HUES6 (cell line): ENCODE measurements around the gene TFAP2E.

Experiments used
- H3K27ac ChIP-seq: 2 replicates; pipeline ENCODE4 v1.7.0; 2013; ENCODE audit warnings: low read depth, mild to moderate bottlenecking, low read length, inconsistent platforms
- H3K27me3 ChIP-seq: 2 replicates; pipeline ENCODE4 v1.6.1; 2013; ENCODE audit warnings: low read length; ENCODE audit not compliant: control insufficient read depth, insufficient read depth
- H3K36me3 ChIP-seq: 2 replicates; pipeline ENCODE4 v1.6.1; 2013; ENCODE audit warnings: low read length; ENCODE audit not compliant: control insufficient read depth, insufficient read depth
- H3K4me1 ChIP-seq: 2 replicates; pipeline ENCODE4 v1.6.1; 2013; ENCODE audit warnings: low read length; ENCODE audit not compliant: control insufficient read depth, insufficient read depth
- H3K4me3 ChIP-seq: 2 replicates; pipeline ENCODE4 v1.5.1; 2013; ENCODE audit warnings: low read depth, low read length
- H3K9ac ChIP-seq: one replicate; pipeline ENCODE4 v1.6.1; 2013; ENCODE audit warnings: mild to moderate bottlenecking, low read length
- H3K9me3 ChIP-seq: 2 replicates; pipeline ENCODE4 v1.6.1; 2013; ENCODE audit warnings: low read depth, low read length; ENCODE audit not compliant: control insufficient read depth, insufficient read depth

TFAP2E gene

DNA sequence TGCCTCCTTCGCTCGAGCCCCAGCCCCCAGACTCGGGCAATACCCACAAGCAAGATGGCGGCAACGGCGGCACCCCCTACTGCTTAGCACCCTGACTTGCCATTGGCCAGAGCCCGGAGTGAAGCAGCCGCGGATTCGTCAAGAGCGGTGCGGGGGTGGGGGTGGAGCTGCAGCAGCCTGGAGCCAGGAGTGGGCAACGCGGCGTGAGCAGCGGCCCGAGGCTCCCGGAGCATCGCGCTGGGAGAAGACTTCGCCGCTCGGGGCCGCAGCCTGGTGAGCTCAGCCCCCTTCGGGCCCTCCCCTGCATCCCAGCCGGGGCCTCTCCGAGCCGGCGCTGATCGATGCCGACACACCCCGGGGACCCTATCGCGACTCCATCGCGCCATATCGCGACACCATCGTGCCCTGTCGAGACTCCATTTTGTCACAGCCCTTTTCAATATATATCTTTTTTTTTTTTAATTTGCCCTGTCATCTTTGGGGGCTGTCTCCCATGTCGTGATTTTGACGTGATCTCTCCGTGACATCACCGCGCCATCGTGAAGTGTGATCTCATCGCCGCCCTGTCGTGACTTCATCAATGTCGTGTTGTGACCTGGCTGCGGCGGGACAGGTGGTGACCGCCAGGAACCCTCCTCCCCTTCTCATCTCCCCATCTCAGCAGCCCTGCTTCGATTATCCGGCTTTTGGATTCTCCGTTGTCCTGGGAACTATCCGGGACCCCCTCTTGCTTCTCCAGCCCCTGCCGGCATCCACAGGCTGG is 15.3 kb upstream of the TFAP2E start, which contains the start of gene NCDN:
Gene NCDN (plus strand): TSS at position 189 of the 763 bp plus-strand sequence. CDS start 392 bp downstream, at position 581.
- H3K27ac ChIP-seq = peak within 1 kb of the TSS; percentile 99
- peak within 1 kb of the TSS; percentile 98 for H3K9ac ChIP-seq
- H3K9me3 ChIP-seq = no peaks in the 10 kb centered on the region
- H3K27me3 ChIP-seq = no peaks in the 10 kb centered on the region
- peaks cover 38% of the 10 kb centered on the region for H3K4me1 ChIP-seq
- peaks cover 40% of the 10 kb centered on the region for H3K36me3 ChIP-seq
- H3K4me3 ChIP-seq = peak within 1 kb of the TSS; percentile 99

DNA sequence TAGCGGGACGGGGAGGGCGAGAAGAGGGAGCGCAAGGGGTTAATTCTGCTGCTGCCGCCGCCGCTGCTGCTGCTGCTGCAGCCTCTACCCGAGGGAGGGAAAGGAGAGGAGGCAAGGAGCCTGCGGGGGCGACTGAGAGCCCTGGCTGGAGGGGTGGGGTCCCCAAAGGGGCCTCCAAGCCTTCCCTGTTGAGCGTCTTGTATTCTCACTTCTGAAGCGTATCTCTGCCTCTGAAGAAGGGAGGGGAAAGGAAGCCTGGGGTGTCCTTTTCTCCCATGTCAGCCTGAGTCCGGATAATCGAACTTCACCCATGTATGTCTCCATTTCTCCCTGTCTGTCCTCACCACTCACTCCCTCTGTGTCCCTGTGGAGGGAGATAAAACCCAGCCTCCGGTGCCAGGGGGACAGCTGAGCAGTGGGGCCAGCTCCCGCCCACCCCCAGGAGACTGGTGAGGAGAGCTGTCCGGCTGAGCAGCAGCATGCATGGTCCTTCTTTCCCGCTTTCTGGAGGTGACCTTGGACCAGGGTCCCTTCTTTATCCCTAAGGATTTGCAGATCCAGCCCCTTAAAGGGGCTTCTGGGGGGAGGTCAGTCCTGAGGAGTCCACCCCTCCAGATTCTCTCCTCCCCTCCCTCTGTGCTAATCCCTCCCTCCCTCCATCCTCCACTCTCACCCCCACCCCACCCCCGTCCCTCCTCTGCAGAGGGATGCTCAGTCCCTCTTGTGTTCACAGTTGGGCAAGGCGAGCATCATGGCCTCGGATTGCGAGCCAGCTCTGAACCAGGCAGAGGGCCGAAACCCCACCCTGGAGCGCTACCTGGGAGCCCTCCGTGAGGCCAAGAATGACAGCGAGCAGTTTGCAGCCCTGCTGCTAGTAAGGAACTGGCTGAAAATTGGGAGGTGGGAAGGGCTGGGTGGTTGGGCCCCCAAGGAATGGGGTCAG is 14.5 kb upstream of the TFAP2E start:
- peaks cover 33% of the 10 kb centered on the region for H3K4me1 ChIP-seq
- H3K36me3 ChIP-seq = peaks cover 39% of the 10 kb centered on the region
- H3K27me3 ChIP-seq = no peaks in the 10 kb centered on the region
- H3K9ac ChIP-seq = peak overlapping the region; percentile 98
- H3K9me3 ChIP-seq = no peaks in the 10 kb centered on the region
- H3K4me3 ChIP-seq = peak overlapping the region; percentile 99
- no peak overlapping the region; the same call in 1 of the 2 replicates for H3K27ac ChIP-seq

DNA sequence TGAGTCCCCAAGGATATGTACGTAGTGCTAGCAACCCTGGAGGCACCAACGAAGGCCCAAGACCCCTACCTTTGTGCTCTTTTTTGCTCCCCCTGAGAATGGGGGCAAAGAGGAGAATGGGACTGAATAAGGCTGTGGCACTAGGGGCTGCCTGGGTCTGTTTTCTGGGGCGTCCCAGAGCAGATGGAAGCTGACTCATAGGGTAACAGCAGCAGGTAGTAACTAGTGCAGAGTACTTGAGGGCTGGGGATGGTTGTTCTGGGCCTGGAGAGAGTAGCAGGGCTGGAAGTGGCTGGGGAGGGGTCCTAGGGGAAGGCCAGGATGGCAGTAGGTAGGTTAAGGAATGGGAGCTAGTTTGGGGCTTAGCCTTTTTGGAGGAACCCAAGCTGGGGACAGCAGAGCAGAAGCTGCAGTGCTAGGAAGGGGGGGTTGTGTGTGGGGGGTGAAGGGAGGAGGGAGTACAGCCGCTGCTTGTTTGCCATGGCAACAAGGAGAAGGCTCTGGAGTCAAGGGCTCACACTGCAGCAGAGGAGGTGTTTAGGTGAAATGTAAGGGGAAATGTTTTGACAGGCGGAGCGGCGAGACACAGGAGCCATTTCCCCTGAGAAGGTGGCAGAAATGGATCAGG is 13.7 kb upstream of the TFAP2E start:
- Histone ChIP-seq H3K9ac (no peak overlapping the region), H3K4me1 (peaks cover 25% of the 10 kb centered on the region), H3K27ac (no peak overlapping the region), H3K27me3 (no peaks in the 10 kb centered on the region), H3K9me3 (no peaks in the 10 kb centered on the region), H3K4me3 (0 out of 2 replicates have a peak overlapping the region, but pooled peaks have one; percentile 17), H3K36me3 (peaks cover 47% of the 10 kb centered on the region)

DNA sequence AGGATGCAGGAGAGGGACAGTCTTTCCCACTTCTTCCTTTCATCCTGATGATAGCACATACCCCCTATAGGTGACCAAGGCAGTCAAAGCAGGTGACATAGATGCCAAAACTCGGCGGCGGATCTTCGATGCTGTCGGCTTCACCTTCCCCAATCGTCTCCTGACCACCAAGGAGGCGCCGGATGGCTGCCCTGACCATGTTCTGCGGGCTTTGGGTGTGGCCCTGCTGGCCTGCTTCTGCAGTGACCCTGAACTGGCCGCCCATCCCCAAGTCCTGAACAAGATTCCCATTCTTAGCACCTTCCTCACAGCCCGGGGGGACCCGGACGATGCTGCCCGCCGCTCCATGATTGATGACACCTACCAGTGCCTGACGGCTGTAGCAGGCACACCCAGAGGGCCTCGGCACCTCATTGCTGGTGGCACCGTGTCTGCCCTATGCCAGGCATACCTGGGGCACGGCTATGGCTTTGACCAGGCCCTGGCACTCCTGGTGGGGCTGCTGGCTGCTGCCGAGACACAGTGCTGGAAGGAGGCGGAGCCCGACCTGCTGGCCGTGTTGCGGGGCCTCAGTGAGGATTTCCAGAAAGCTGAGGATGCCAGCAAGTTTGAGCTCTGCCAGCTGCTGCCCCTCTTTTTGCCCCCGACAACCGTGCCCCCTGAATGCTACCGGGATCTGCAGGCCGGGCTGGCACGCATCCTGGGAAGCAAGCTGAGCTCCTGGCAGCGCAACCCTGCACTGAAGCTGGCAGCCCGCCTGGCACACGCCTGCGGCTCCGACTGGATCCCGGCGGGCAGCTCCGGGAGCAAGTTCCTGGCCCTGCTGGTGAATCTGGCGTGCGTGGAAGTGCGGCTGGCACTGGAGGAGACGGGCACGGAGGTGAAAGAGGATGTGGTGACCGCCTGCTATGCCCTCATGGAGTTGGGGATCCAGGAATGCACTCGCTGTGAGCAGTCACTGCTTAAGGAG is 12.6 kb upstream of the TFAP2E start:
- Histone ChIP-seq H3K4me3 (no peak overlapping the region), H3K27ac (no peak overlapping the region), H3K9me3 (no peaks in the 10 kb centered on the region), H3K9ac (no peak overlapping the region), H3K4me1 (peaks cover 17% of the 10 kb centered on the region), H3K27me3 (no peaks in the 10 kb centered on the region), H3K36me3 (peaks cover 53% of the 10 kb centered on the region)

DNA sequence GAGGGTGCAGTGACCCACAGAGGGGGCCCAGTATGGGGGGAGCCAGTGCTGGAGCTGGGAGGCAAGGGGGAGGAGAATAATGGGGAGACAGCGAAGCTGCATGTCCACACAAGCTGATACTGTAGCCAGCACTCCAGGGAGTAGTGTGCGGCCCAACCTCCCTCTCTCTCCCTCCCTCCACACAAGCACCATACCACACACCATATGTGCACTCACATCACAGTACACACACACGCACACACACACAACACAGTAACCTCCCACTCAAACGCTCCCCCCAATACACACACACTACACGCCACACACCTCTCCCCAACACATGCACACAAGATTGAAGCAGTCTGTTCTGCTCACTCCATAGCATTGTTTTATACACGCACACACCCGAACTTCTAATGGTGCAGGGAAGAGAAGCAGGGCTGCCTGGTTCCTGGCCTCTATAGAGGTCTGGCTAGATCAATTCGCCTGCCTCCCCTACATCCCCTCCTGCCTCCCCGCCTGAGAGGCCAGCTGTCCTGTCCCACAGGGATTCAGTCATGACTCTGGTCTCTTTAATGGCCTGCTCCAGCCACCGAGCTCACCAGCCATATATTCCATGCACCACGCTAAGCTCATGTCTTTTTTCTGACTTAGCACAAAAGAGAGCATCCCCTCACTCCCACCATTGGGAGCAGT is 11.7 kb upstream of the TFAP2E start:
- peaks cover 8% of the 10 kb centered on the region; the same call in 1 of the 2 replicates for H3K4me1 ChIP-seq
- H3K27ac ChIP-seq = no peak overlapping the region
- H3K9me3 ChIP-seq = no peaks in the 10 kb centered on the region
- no peak overlapping the region for H3K9ac ChIP-seq
- H3K36me3 ChIP-seq = peaks cover 60% of the 10 kb centered on the region
- H3K4me3 ChIP-seq = no peak overlapping the region
- no peaks in the 10 kb centered on the region for H3K27me3 ChIP-seq

DNA sequence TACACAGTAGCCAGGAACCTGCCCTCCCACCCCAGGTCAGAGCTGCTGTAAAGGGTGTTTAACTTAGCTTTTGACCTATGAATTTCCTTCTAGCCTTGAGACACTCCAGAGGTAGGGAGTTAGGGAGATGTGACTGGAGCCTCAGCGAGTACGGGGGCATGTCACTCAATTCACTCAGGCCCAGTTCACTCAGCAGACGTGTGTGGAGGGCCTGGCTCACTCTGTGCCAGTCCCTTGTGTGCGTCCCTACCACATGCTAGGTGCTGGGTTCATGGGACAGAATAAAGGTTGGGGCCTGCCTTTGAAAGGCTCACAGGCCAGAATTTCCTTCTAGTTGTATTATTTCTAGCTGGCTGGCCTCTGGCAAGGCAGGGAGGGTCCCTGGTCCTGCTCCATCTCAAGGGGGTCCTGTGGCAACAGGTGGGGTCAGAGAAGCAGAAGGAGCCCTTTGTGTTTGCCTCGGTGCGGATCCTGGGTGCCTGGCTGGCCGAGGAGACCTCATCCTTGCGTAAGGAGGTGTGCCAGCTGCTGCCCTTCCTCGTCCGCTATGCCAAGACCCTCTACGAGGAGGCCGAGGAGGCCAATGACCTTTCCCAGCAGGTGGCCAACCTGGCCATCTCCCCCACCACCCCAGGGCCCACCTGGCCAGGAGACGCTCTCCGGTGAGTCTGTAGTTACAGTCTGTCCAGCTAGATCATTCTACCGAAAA is 11.0 kb upstream of the TFAP2E start:
- H3K27me3 ChIP-seq = no peaks in the 10 kb centered on the region
- peaks cover 5% of the 10 kb centered on the region; the same call in 1 of the 2 replicates for H3K4me1 ChIP-seq
- H3K36me3 ChIP-seq = peaks cover 64% of the 10 kb centered on the region
- H3K9me3 ChIP-seq = no peaks in the 10 kb centered on the region
- H3K4me3 ChIP-seq = no peak overlapping the region
- H3K27ac ChIP-seq = no peak overlapping the region
- H3K9ac ChIP-seq = no peak overlapping the region

DNA sequence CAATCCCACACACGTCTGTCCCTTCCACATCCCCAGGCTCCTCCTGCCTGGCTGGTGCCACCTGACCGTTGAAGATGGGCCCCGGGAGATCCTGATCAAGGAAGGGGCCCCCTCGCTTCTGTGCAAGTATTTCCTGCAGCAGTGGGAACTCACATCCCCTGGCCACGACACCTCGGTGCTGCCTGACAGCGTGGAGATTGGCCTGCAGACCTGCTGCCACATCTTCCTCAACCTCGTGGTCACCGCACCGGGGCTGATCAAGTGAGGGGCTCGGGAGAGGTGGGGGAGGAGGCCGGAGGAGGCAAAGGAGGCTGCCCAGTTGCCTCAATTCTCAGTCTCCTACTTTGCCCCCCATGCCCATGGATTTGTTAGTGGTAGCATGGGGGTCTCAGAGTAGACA is 9.9 kb upstream of the TFAP2E start:
- Histone ChIP-seq H3K9ac (no peak overlapping the region), H3K4me1 (peaks cover 5% of the 10 kb centered on the region; the same call in 1 of the 2 replicates), H3K27ac (no peak overlapping the region), H3K36me3 (peaks cover 64% of the 10 kb centered on the region), H3K9me3 (no peaks in the 10 kb centered on the region), H3K4me3 (no peak overlapping the region), H3K27me3 (no peaks in the 10 kb centered on the region; the same call in 1 of the 2 replicates)

DNA sequence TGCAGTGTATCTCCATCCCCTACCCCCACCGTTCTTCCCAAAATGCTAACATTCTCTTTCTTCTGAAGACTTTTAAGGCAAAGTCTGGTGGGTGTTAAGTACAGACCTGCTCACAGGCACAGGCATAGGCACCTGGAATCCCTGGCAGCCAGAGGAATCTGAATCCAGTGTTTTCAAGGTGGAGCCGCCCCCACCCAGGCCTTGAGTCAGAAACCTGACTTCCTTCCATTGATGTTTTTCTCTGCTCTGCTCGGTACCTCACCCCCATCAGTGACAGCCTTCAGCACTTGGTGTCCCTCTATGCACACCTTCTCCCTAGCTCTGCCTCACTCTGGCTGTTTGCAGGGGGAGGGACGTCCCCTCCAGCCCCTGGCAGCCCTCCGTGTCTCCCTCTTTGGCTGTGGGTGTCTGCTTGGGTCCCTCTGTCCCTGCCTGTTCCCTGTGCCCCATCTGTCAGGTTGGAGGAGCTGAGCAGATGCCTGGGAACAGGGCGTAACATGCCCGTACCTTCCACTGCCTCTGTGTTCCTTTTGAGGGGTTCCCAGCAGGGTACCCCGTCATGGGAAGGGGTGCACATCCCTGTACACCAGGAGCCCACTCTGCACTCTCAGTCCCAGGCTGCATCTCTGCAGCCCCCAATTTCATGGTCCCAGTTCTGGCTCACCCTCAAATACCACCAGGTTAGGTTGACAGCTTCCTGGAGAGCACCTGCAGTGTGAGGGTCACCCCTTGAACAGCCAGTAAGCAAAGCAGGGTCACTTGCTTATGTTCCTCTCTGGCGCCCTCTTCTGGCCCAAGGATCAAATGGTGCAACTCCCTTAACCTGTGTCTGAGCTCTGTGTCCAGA is 8.9 kb upstream of the TFAP2E start:
- Histone ChIP-seq H3K9me3 (no peaks in the 10 kb centered on the region), H3K4me1 (no peaks in the 10 kb centered on the region), H3K27ac (no peak overlapping the region), H3K9ac (no peak overlapping the region), H3K36me3 (peaks cover 64% of the 10 kb centered on the region), H3K27me3 (no peaks in the 10 kb centered on the region; the same call in 1 of the 2 replicates), H3K4me3 (no peak overlapping the region)
